Bone marrow (tissue), 2 donors: ENCODE results near the gene CLEC16A.

Source experiments
- DNase-seq, 2 donors: peaks; one replicate each; lab custom pipeline; 2025; lab: John Stamatoyannopoulos, UW

CLEC16A gene, protein sequence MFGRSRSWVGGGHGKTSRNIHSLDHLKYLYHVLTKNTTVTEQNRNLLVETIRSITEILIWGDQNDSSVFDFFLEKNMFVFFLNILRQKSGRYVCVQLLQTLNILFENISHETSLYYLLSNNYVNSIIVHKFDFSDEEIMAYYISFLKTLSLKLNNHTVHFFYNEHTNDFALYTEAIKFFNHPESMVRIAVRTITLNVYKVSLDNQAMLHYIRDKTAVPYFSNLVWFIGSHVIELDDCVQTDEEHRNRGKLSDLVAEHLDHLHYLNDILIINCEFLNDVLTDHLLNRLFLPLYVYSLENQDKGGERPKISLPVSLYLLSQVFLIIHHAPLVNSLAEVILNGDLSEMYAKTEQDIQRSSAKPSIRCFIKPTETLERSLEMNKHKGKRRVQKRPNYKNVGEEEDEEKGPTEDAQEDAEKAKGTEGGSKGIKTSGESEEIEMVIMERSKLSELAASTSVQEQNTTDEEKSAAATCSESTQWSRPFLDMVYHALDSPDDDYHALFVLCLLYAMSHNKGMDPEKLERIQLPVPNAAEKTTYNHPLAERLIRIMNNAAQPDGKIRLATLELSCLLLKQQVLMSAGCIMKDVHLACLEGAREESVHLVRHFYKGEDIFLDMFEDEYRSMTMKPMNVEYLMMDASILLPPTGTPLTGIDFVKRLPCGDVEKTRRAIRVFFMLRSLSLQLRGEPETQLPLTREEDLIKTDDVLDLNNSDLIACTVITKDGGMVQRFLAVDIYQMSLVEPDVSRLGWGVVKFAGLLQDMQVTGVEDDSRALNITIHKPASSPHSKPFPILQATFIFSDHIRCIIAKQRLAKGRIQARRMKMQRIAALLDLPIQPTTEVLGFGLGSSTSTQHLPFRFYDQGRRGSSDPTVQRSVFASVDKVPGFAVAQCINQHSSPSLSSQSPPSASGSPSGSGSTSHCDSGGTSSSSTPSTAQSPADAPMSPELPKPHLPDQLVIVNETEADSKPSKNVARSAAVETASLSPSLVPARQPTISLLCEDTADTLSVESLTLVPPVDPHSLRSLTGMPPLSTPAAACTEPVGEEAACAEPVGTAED

DNA sequence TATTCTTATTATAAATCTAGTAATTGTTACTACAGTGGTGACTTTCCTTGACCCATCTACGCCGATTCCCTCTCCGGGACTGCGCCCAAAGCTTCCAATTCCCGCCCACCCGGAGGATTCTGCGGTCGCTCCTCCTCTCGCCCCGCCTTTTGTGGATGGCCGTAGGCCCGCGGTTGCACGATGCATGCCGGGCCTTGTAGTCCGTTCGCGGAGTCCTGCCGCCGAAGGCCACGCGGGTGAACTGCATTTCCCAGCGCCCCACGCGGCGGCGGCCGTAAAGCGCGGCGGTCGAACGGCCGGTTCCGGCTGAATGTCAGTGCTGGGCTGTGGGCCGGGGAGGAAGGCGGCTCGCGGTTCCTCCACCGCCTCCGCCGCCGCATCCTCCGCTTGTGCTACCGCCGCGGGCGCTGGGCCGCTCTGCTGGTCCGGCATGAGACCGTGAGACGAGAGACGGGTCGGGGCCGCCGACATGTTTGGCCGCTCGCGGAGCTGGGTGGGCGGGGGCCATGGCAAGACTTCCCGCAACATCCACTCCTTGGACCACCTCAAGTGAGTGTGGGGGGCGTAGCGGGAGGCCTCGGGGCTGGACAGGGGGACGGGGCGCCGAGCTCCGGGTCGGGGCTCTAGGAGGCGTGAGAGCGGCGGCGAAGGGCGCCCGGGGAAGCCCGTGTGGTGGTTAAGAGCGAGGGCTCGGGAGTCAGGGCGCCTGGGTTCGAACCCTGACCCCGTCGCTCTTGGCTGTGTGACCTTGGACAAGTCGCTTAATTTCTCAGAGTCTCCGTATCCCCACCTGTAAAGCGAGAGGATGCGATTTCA is at the start of gene CLEC16A:
Gene CLEC16A, plus strand, starts transcription at position 316 of the 816 bp plus-strand sequence. Its CDS starts 154 bp downstream, at position 470.
- DNase-seq, result peak; percentile 75 to 85

- no peak for DNase-seq
These were observed 49.1 kb upstream of the CLEC16A start for GRCh38 chr16:10895053-10895946.

DNA sequence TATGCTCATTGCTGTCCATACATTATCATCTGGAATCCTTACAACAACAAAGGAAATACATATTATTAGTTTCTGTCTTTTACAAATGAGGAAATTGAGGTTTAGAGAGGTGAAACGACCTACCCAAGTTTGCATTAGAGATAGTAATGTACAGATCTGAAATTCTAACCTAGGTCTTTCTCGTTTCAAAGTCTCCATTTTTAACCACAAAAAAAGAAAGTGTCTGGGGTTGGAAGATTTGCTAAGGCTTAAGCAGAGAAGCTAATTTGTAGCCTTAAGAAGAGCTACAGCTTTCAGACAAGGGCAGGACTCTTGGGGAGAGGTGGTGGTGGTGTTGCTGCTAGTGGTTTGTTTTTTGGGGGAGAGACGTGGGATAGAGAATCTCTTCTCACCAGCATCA is 48.2 kb upstream of the CLEC16A start:
- no peak for DNase-seq

- DNase-seq, result no peak
These were observed 47.6 kb upstream of the CLEC16A start for GRCh38 chr16:10896723-10897122.

DNA sequence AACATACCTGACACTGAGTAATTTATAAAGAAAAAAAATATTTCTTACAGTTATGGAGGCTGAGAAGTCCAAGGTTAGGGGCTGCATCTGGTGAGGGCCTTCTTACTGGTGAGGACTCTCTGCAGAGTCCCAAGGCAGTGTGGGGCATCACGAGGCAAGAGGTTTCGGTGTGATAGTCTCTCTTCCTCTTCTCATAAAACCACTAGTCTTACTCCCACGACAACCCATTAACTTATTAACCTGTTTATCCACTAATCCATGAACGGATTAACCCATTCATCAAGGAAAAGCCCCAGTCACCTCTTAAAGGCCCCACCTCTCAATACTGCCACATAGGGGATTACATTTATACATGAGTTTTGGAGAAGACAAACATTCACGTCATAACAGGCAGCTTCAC is 47.2 kb upstream of the CLEC16A start:
- no peak for DNase-seq

DNA sequence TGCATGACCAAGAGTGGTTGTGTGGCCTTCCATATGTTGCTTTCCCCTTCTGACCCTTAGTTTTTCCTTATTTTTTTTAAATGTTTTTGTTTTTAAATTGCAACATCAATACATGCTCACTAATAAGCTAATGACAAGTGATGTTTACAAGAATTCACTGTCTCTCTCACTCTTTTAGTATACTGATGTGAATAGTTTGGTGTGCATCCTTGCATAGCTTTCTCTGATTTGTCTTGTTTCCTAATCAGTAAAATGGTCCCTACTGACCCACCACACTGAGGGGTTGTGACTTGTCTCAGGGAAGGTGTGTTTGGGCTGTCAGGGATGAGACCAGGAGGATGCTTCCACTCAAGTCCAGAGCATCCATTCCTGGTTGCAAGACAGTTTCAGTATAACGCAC is 41.4 kb upstream of the CLEC16A start:
- DNase-seq, result no peak

GRCh38 chr16:10906482-10906881 is 37.9 kb upstream of the CLEC16A start:
- DNase-seq, result no peak

GRCh38 chr16:10906914-10907756 is 37.2 kb upstream of the CLEC16A start:
- no peak for DNase-seq

DNA sequence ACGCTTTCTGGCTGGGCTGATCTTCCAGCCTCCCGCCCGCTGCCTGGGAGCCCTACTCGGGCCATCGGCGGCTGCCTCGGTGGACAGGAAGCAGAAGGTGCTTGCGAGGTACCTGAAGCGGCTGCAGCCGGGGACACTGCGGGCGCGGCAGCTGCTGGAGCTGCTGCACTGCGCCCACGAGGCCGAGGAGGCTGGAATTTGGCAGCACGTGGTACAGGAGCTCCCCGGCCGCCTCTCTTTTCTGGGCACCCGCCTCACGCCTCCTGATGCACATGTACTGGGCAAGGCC is 36.7 kb upstream of the CLEC16A start:
- no peak for DNase-seq

- DNase-seq, result no peak
These were observed 33.1 kb upstream of the CLEC16A start for GRCh38 chr16:10911267-10911666.

DNA sequence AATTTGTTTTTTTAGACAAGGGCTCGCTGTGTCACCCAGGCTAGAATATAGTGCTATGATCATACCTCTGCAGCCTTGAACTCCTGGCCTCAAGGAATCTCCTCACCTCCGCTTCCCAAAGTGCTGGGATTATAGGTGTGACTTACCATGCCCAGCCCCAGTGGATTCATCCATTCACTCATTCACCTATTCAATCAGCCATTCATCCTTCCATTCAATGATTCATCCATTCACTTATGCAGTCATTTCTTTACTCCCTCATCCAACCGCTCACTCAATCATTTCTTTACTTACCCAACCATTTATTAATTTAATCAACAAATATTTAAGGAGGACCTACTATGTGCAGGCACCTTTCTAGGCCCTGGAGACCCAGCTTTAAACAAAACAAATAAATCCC is 27.8 kb upstream of the CLEC16A start:
- no peak for DNase-seq

GRCh38 chr16:10918294-10919002 is 25.9 kb upstream of the CLEC16A start:
- peak; percentile 28 to 55 for DNase-seq

- DNase-seq, result no peak
These were observed 25.4 kb upstream of the CLEC16A start for GRCh38 chr16:10919003-10919351.

- no peak for DNase-seq
These were observed 23.5 kb upstream of the CLEC16A start for GRCh38 chr16:10920726-10921427.

GRCh38 chr16:10921536-10922327 is 22.6 kb upstream of the CLEC16A start:
- no peak for DNase-seq

- no peak for DNase-seq
These were observed 21.8 kb upstream of the CLEC16A start for GRCh38 chr16:10922328-10923145.

DNA sequence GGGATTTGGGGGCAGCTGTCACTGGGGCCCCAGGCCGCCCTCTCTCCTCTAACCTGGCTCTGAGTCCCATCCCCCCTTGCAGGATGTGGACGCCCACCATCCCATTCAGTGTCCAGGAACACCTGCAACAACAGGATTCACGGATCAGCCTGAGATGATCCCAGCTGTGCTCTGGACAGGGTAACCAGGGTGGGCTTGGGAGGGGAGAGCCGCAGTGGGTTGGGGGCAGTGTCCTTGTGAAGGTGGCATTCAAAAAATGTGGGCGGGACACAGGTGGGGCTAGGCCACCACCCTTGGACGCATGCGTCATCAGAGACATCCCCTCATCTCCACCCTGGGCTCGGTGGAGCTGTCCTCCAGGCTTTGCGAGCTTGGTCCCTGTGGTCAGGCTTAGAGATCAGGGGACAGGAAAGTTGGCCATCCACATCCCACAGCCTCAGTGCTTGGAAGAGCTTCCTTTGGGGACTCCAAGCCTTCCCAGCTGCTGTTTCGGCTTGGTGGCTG is 21.2 kb upstream of the CLEC16A start:
- DNase-seq, result no peak
